Hypothalamus (tissue), 51 donors: ENCODE measurements around the gene AMY2B.
"Not testable (repeated sequence)": the region's sequence is repeated elsewhere in the genome, so short reads cannot be mapped to it uniquely, and the experiment has no call there.

ENCODE experiments used
- DNase-seq, 51 donors: peaks; one replicate each; lab custom pipeline; 2025; lab: John Stamatoyannopoulos, UW

The AMY2B gene

DNA sequence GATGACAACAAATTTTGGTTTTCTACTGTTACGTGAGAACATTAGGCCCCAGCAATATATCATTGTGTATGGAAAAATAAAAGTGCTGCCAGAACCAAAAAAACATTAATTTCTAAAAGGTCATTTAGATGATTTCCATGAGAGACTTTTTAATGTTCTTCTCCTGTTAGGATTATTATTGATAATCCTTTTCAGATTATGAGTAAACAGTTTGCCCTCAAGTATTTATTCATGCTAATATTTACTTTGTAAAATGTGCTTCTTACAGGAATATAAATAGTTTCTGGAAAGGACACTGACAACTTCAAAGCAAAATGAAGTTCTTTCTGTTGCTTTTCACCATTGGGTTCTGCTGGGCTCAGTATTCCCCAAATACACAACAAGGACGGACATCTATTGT is at the start of gene AMY2B:
TSS of gene AMY2B (plus strand) at position 301 of the 400 bp plus-strand sequence. CDS start at position 315, 14 bp downstream.
- DNase-seq: not testable (repeated sequence)

DNA sequence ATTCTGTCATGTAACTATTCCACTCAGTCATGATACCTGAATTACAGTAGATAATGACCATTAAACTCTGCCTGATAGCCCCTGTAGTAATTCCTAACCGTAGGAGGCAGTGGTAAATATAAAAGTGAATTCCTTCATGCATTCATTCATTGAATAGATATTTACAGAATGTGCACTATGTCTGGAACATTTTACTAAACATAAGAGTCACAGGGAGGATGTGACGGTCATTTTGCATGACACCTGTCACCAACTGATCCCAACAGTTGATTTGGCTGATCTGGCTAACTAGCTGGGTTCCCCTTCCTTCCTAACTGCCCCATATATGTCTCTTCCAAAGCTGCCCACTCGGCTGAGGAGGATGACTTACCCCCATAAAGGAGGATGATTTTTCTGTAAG is 48.0 kb upstream of the AMY2B start:
- no peak for DNase-seq

DNA sequence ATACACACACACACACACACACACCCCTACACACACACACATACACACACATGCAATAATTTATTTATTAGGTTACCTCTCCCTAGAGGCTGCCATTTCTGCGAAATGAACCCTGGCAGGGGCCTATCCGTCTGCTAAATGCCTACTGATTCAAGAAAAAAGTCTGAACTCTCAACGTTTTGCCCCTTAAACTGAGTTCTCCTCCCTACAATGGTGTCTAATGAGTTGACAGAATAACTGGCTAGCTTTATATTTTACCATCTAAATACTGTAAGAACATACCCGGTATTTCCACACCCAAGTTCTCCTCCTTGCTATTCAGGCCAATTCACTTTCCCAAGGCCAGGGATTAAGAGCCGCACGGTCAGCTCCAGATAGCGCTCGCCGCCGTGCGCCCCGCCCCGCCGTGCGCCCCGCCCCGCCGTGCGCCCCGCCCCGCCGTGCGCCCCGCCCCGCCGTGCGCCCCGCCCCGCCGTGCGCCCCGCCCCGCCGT is 46.2 kb upstream of the AMY2B start:
- peak in 8 of 51 donors; percentile 1 to 56 (median 29) for DNase-seq

DNA sequence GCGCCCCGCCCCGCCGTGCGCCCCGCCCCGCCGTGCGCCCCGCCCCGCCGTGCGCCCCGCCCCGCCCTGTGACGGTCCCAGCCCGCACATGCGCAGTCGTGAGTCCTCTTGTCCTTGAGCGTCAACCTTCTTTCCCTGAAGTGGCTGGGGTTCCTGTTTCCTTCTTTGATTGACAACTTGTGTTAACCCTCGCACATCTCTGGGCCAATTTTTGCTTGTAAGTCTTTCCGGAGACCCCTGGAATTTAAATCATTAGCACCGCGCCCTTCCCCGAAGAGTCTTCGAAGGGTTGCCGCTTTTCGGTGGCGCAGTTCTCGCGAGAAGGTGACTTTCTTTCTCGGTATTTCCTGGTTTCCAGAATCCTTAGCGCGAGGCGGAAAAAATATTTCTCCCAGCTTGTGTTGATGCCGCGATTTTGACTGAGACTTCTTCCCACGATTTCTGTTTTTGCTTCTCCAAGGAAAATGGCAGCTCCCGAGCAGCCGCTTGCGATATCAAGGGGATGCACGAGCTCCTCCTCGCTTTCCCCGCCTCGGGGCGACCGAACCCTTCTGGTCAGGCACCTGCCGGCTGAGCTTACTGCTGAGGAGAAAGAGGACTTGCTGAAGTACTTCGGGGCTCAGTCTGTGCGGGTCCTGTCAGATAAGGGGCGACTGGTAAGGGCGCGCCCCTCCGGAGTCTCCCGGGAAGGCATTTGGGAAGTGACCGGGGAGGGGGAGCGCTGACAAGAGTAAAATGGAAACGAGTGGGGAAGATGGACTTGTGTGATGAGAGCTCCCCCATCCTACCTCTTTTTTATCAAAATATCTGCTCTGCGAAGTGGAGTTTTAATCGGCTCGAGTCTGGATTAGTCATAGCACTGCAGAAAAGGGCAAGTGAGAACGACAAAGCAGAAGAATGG is 45.5 kb upstream of the AMY2B start, which contains the start of gene RNPC3:
TSS of gene RNPC3 (plus strand) at position 93 of the 901 bp plus-strand sequence. CDS start at position 465, 372 bp downstream.
- peak; percentile 24 to 95 (median 81) for DNase-seq

DNA sequence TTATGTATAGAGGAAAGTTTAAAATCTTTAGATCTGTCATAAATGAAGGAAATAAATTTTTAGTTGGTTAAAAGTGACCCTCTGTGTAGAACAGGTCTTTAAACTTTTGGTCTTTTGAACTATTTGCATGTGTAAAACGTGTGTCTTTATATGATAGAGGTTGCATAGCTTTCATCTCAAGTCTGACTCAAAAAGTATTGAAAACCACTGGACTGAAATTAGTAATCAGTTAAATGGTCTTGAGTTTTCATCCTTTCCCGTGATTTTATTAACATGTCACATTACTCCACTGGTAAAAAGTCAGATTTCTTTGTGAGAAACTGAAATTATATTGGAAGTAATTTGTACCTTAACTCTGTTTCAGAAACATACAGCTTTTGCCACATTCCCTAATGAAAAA is 44.1 kb upstream of the AMY2B start:
- no peak for DNase-seq

DNA sequence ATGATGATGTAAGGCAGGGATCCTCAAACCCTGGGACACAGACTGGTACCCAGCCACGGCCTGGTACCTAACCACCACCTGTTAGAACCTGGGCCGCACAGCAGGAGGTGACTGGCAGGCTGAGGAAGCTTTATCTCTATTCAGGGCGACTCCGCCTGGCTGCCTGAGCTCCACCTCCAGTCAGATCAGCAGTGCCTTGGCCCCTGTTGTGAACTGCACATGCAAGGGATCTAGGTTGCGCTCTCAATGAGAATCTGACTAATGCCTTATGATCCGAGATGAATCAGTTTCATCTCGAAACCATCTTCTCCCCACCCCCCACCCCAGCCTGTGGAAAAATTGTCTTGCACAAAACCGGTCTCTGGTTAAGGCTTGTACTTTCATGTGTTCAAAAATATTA is 41.6 kb upstream of the AMY2B start:
- DNase-seq: no peak

DNA sequence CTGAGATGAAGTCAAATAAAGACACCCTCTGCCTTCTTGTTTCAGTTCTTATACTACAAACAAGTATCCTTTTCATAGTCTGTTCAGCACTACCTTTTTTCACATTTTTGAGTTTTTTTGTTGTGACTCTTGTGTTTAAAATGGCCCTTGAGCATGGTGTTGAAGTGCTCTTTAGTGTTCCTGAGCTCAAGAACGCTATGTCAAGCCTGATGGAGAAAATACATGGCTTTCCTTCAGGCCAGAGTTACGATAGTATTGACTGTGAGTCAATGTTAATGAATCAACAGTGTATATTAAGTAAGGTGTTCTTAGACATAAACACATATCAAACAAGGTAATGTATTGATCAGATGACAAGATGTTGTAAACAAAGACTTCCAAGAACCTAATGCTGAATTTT is 33.2 kb upstream of the AMY2B start:
- no peak for DNase-seq

DNA sequence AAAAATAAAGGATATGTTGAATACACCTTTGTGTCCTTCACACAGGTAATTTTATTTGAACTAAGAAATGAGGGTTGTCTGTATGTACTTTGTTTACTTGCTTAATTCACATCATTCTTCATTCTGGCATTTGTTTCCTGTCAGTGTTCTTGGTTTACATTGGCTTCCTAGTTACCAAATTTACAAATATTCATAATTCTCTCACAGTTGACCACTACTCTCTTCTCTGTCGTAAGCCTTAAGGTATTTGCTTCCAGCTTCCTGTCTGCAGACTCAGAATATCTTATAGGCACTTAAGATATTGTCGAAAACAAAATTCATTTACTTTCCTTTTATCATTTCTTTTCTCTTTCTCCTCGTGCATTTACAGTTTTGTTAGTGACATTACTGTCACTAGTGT is 30.0 kb upstream of the AMY2B start:
- DNase-seq: no peak

DNA sequence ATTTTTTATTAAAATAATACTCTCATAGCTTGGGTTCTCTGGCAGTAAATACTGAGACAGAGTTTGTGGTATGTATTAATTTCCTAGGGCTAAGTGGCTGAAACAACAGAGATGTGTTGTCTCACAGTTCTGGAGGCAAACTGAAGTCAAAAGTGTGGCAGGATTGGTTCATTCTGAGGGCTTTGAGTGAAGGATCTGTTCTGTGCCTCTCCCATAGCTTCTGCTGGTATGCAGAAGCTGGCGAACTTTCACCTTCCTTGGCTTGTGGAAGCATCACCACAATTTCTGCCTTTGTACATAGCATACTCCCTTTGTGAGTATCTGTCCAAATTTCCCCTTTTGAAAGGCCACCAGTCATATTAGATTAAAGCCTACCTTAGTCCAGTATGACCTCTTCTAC is 24.9 kb upstream of the AMY2B start:
- no peak for DNase-seq

DNA sequence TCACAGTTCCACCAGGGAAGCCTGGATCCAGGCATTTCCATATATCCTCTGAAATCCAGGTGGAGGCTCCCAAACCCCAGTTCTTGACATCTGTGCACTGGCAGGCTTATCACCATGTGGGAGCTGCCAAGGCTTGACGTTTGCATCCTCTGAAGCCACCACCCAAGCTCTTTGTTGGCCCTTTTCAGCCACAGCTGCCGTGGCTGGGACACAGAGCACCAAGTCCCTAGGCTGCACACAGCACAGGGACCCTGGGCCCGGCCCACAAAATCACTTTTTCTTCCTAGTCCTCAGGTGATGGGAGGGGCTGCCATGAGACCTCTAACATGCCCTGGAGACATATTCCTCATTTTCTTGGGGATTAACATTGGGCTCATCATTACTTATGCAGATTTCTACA is 23.5 kb upstream of the AMY2B start:
- DNase-seq: no peak

DNA sequence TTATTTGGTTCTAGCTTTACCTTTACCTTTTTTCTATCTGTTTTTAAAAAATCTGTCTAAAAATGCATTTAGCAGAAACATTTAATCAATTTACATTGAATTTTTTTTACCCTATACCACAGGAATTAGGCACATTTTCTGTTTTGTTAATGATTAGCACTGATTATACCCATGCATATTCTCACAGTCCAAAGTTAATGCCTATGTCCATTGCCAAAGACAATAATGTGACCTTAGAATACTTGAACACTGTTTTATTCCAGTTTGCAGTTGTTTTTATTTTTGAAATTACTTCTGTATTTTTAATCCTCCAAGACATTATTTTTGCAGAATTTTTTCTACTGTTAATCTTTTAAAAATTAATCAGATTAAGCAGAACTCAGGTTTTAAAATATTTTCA is 11.0 kb upstream of the AMY2B start:
- DNase-seq: no peak

DNA sequence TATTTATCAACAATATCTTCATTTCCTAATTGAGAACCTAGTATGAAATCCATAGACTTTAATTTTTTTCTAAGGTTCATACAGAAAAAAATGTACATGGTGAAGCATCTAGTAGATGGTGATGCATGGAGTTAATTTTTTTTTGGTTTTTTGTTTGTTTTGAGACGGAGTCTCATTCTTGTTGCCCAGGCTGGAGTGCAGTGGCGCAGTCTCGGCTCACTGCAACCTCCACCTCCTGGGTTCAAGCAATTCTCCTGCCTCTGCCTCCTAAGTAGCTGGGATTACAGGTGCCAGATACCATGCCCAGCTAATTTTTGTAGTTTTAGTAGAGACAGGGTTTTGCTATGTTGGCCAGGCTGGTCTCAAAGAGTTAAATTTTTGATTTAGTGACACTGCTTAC is 10.3 kb upstream of the AMY2B start:
- not testable (repeated sequence) for DNase-seq

DNA sequence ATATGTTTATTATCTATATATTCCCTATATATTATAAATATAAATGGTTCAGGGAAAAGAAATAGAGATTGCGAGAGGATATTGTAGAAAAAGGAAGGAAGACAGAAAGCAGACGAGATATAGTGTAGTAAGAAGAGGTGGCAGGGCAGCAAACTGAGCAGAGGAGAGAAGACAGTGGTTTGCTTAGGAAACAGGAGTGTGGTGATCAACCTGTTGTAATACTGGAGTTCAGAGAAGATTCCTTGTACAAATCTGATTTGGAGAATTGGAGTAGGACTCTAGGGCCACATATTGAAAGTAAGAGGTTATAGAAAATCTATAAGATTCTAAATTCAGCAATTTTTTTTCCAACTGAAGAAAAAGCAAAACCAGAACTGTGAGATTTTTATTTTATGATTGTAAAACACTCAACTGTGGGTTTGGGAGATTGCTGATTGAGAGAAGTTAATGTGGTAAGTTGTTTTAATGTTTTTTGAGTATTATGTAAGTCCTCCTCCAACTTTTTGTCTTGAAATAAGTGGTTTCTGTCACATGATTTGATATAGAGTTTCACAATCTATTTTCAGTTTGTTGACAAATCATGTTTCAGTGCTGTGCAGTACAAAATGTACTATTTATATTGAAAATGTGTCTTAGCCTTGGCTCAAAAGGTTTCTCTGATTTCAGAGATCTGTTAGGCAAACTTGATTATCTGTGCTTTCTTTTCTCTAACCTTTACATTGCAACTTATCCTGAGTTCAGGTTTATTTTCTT is 9.6 kb upstream of the AMY2B start:
- DNase-seq: no peak

DNA sequence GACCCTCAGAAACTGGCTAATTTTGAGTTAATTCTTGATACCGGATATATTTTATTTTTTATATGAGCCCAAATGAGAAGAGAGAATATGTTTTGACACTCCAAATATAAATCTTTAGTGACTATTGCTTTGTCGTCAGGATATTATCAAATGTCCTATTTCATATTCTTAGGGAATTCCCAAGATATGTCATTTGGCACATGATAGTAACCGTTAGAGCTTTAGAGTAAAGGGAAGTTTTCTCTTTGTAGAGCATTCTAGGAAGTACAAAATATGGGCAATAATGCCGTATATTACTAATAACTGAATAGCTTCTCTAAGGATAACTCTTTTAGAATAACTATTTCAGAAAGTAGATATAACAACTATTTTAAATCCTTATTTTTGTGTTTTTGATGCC is 8.3 kb upstream of the AMY2B start:
- no peak for DNase-seq

DNA sequence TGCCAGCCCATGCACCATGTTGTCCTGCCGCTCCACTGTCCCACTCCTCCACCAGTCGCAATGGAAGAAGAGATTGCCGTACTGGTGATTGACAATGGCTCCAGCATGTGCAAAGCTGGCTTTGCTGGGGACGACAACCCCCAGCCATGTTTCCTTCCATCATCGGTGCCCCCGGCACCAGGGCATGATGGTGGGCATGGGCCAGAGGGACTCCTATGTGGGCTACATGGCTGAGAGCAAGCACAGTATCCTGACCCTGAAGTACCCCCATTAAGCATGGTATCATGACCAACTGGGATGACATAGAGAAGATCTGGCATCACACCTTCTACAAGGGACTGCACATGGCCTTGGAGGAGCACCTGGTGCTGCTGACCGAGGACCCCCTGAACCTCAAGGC is 1.9 kb upstream of the AMY2B start:
- no peak for DNase-seq

DNA sequence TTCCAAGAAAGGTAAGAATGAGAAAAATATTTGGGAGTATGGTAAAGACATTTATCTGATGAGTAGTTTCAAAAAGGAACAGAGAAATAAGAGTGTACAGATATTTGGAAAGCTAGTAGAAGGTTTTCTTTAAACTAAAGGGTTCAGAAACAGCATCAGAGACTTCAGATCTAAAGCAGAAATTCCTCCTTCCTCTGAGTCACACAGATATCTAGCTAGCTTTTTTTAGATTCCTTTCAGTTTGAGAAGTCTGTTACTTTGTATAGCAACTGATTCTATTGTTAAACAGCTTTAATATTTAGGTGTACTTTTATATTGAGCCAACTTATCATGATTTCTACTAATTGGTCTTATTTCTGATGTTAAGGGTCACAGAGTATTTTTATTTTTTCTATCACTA is 4.7 kb downstream of the AMY2B start:
- DNase-seq: no peak

DNA sequence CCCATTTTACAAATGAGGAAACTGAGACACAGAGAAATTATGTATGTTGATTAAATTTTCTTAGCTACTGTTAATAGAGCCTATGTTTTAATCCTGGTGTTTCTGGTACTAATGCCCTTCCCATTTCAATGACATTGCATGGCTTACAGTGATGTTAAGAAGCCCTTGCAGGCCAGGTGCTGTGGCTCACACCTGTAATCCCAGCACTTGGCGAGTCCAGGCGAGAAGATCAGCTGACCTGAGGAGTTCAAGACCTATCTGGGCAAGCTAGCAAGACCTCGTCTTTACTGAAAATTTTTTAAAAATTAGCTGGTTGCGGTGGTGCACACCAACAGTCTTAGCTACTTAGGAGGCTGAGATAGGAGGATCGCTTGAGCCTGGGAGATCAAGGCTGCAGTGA is 5.4 kb downstream of the AMY2B start:
- DNase-seq: not testable (repeated sequence)

DNA sequence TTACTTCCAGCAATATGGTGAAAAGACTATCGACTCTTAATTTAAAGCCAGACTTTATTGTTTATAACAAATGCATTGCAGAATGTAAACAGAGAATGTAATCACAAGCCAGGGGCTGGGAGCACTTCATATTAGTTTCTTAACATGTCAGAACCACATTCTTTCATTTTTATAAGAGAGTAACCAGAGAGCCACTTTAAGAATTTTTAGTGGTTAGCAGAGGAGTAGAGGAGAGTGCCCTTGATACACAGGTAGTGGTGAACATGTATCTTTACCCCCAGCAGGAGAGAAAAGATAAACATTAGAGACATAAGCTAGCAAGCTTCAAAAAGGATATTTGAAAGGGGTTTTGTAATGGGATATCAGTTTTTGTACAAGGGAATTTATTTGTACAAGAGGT is 11.1 kb downstream of the AMY2B start:
- DNase-seq: no peak

DNA sequence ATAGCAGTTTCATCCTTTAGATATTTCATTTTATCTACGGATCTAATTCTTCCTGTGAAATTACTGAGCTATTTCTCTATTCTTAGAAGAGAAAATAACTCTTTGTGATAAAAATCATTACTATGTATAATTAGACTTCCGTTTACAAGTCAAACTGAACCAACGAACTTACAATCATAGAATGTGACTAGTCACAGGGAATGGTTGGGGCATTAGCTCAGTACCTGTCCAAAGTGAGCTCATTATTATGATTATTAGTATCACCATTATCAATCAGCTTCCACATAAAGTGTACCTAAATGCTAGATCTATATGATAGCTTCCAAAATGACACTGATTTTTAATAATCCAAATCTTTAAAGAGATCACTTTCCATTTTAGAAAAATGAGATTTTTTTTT is 12.5 kb downstream of the AMY2B start:
- no peak for DNase-seq

DNA sequence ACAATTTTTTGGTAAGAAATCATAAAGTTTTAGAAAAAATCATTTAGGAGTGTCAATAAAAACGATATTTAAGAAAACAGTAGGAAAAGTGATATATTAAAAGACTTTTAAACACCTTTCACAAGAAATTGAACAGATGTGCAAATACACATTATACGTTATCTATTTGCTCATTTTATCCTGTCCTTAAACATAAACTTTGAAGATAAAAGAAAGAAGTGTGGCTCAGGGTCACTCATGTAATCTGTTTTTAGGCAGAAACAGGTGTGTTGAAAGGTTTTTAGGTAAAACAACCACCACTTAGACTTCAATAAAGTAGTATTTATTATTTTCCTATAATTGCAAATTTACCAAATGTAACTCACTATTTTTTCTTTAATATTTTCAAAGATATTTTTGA is 13.1 kb downstream of the AMY2B start:
- no peak for DNase-seq

DNA sequence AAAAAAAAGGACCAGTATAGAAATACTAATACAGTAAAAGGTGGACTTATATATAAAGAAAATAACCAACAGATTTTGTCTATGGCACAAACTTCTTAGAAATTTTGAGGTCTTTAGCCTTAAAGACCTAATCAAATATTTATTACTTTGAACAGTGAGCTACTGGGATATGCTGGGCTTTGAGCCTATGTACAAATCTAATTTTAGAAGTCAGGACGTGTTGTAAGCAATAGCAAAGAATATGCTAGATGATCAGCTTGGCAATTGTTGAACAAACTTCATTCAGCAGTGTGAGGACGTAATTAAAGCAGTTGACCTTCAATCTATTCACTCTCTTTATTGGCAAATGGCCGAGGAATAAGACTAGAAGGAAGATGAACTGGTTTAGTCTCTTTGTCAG is 31.4 kb downstream of the AMY2B start:
- DNase-seq: not testable (repeated sequence)

DNA sequence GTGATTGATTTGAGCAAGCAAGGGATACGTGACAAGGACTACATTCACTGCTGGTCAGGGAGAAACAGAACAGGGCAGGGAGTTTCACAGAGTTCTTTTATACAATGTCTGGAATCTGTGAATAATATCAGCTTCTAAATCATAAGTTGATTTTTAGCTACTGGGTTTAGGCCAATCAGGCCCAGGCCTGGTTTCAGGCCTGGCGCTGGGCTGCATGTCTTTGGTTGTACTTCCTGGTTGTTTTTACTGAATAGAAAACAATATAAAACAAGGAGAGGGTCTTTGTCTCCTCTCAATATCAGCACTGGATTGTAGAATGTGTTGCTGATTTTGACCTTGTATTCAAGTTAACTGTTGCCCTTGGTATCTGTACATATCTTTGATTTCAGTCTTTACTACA is 45.0 kb downstream of the AMY2B start:
- DNase-seq: no peak
